ENCODE results near the gene ORMDL2.
"Not testable (repeated sequence)": the region's sequence is repeated elsewhere in the genome, so short reads cannot be mapped to it uniquely, and the experiment has no call there.

ORMDL2 gene

GRCh38 chr12:55827806-55828205 is 10.0 kb downstream of the ORMDL2 start:
- H3K4me3 ChIP-seq (ENCODE audit: low read depth, low read length), result peak overlapping the region; percentile 85
- peaks cover 27% of the 10 kb centered on the region for H3K4me1 ChIP-seq (ENCODE audit: control insufficient read depth, insufficient read depth, low read length)
- H3K9ac ChIP-seq (ENCODE audit: low read length), result peak overlapping the region; percentile 16
- no peaks in the 10 kb centered on the region for H3K27me3 ChIP-seq (ENCODE audit: control insufficient read depth, insufficient read depth, low read length)
- no peak overlapping the region for H3K27ac ChIP-seq (ENCODE audit: low read depth, low read length)
- H3K9me3 ChIP-seq (ENCODE audit: control insufficient read depth, insufficient read depth, low read depth, low read length), result no peaks in the 10 kb centered on the region
- peaks cover 17% of the 10 kb centered on the region for H3K36me3 ChIP-seq (ENCODE audit: control insufficient read depth, insufficient read depth, low read length)

- H3K9ac ChIP-seq (ENCODE audit: low read length), result no peak overlapping the region
- H3K9me3 ChIP-seq (ENCODE audit: control insufficient read depth, insufficient read depth, low read depth, low read length), result no peaks in the 10 kb centered on the region
- H3K27ac ChIP-seq (ENCODE audit: low read depth, low read length), result no peak overlapping the region
- peak overlapping the region; percentile 85 for H3K4me3 ChIP-seq (ENCODE audit: low read depth, low read length)
- no peaks in the 10 kb centered on the region for H3K27me3 ChIP-seq (ENCODE audit: control insufficient read depth, insufficient read depth, low read length)
- H3K4me1 ChIP-seq (ENCODE audit: control insufficient read depth, insufficient read depth, low read length), result peaks cover 27% of the 10 kb centered on the region
- peaks cover 11% of the 10 kb centered on the region for H3K36me3 ChIP-seq (ENCODE audit: control insufficient read depth, insufficient read depth, low read length)
Measured at GRCh38 chr12:55828357-55828756, 10.5 kb downstream of the ORMDL2 start.

- H3K4me1 ChIP-seq (ENCODE audit: control insufficient read depth, insufficient read depth, low read length), result peaks cover 27% of the 10 kb centered on the region
- H3K9me3 ChIP-seq (ENCODE audit: control insufficient read depth, insufficient read depth, low read depth, low read length), result no peaks in the 10 kb centered on the region
- H3K36me3 ChIP-seq (ENCODE audit: control insufficient read depth, insufficient read depth, low read length), result peaks cover 10% of the 10 kb centered on the region
- H3K27me3 ChIP-seq (ENCODE audit: control insufficient read depth, insufficient read depth, low read length), result no peaks in the 10 kb centered on the region
- H3K4me3 ChIP-seq (ENCODE audit: low read depth, low read length), result peak overlapping the region; percentile 85
- peak overlapping the region; percentile 90 for H3K27ac ChIP-seq (ENCODE audit: low read depth, low read length)
- H3K9ac ChIP-seq (ENCODE audit: low read length), result peak overlapping the region; percentile 88
Measured at GRCh38 chr12:55829967-55830600, 12.2 kb downstream of the ORMDL2 start.

- Histone ChIP-seq H3K4me3 (ENCODE audit: low read depth, low read length) (peak overlapping the region; percentile 85), H3K9me3 (ENCODE audit: control insufficient read depth, insufficient read depth, low read depth, low read length) (no peaks in the 10 kb centered on the region), H3K9ac (ENCODE audit: low read length) (peak overlapping the region; percentile 88), H3K27me3 (ENCODE audit: control insufficient read depth, insufficient read depth, low read length) (no peaks in the 10 kb centered on the region), H3K27ac (ENCODE audit: low read depth, low read length) (peak overlapping the region; percentile 90), H3K4me1 (ENCODE audit: control insufficient read depth, insufficient read depth, low read length) (peaks cover 27% of the 10 kb centered on the region), H3K36me3 (ENCODE audit: control insufficient read depth, insufficient read depth, low read length) (peaks cover 8% of the 10 kb centered on the region)
Measured at GRCh38 chr12:55830601-55831446, 13.0 kb downstream of the ORMDL2 start.

- Histone ChIP-seq H3K9ac (ENCODE audit: low read length) (peak overlapping the region; percentile 88), H3K27me3 (ENCODE audit: control insufficient read depth, insufficient read depth, low read length) (no peaks in the 10 kb centered on the region), H3K4me1 (ENCODE audit: control insufficient read depth, insufficient read depth, low read length) (peaks cover 27% of the 10 kb centered on the region), H3K27ac (ENCODE audit: low read depth, low read length) (no peak overlapping the region), H3K4me3 (ENCODE audit: low read depth, low read length) (peak overlapping the region; percentile 85), H3K36me3 (ENCODE audit: control insufficient read depth, insufficient read depth, low read length) (peaks cover 8% of the 10 kb centered on the region), H3K9me3 (ENCODE audit: control insufficient read depth, insufficient read depth, low read depth, low read length) (no peaks in the 10 kb centered on the region)
Measured at GRCh38 chr12:55831447-55831815, 13.6 kb downstream of the ORMDL2 start.

- Histone ChIP-seq H3K9me3 (ENCODE audit: control insufficient read depth, insufficient read depth, low read depth, low read length) (no peaks in the 10 kb centered on the region), H3K36me3 (ENCODE audit: control insufficient read depth, insufficient read depth, low read length) (peaks cover 3% of the 10 kb centered on the region; the same call in 1 of the 2 replicates), H3K4me3 (ENCODE audit: low read depth, low read length) (no peak overlapping the region), H3K4me1 (ENCODE audit: control insufficient read depth, insufficient read depth, low read length) (peaks cover 17% of the 10 kb centered on the region), H3K27ac (ENCODE audit: low read depth, low read length) (no peak overlapping the region), H3K27me3 (ENCODE audit: control insufficient read depth, insufficient read depth, low read length) (no peaks in the 10 kb centered on the region), H3K9ac (ENCODE audit: low read length) (no peak overlapping the region)
Measured at GRCh38 chr12:55833056-55833455, 15.2 kb downstream of the ORMDL2 start.

- not testable (repeated sequence) for H3K36me3 ChIP-seq (ENCODE audit: control insufficient read depth, insufficient read depth, low read length); H3K9ac ChIP-seq (ENCODE audit: low read length); H3K27ac ChIP-seq (ENCODE audit: low read depth, low read length); H3K4me3 ChIP-seq (ENCODE audit: low read depth, low read length); H3K27me3 ChIP-seq (ENCODE audit: control insufficient read depth, insufficient read depth, low read length); H3K9me3 ChIP-seq (ENCODE audit: control insufficient read depth, insufficient read depth, low read depth, low read length)
- H3K4me1 ChIP-seq (ENCODE audit: control insufficient read depth, insufficient read depth, low read length), result peaks cover 10% of the 10 kb centered on the region
Measured at GRCh38 chr12:55834400-55834799, 16.6 kb downstream of the ORMDL2 start.

- Histone ChIP-seq H3K27me3 (ENCODE audit: control insufficient read depth, insufficient read depth, low read length) (no peaks in the 10 kb centered on the region), H3K9ac (ENCODE audit: low read length) (no peak overlapping the region), H3K9me3 (ENCODE audit: control insufficient read depth, insufficient read depth, low read depth, low read length) (no peaks in the 10 kb centered on the region), H3K4me3 (ENCODE audit: low read depth, low read length) (no peak overlapping the region), H3K4me1 (ENCODE audit: control insufficient read depth, insufficient read depth, low read length) (peaks cover 13% of the 10 kb centered on the region), H3K36me3 (ENCODE audit: control insufficient read depth, insufficient read depth, low read length) (no peaks in the 10 kb centered on the region), H3K27ac (ENCODE audit: low read depth, low read length) (no peak overlapping the region)
Measured at GRCh38 chr12:55838361-55838760, 20.5 kb downstream of the ORMDL2 start.

GRCh38 chr12:55839345-55840140 is 21.7 kb downstream of the ORMDL2 start:
- Histone ChIP-seq H3K36me3 (ENCODE audit: control insufficient read depth, insufficient read depth, low read length) (no peaks in the 10 kb centered on the region), H3K27ac (ENCODE audit: low read depth, low read length) (no peak overlapping the region), H3K4me1 (ENCODE audit: control insufficient read depth, insufficient read depth, low read length) (peaks cover 13% of the 10 kb centered on the region), H3K27me3 (ENCODE audit: control insufficient read depth, insufficient read depth, low read length) (no peaks in the 10 kb centered on the region), H3K9me3 (ENCODE audit: control insufficient read depth, insufficient read depth, low read depth, low read length) (no peaks in the 10 kb centered on the region), H3K9ac (ENCODE audit: low read length) (no peak overlapping the region), H3K4me3 (ENCODE audit: low read depth, low read length) (no peak overlapping the region)

- H3K4me1 ChIP-seq (ENCODE audit: control insufficient read depth, insufficient read depth, low read length), result peaks cover 13% of the 10 kb centered on the region
- no peak overlapping the region for H3K27ac ChIP-seq (ENCODE audit: low read depth, low read length)
- no peak overlapping the region for H3K9ac ChIP-seq (ENCODE audit: low read length)
- H3K27me3 ChIP-seq (ENCODE audit: control insufficient read depth, insufficient read depth, low read length), result no peaks in the 10 kb centered on the region
- H3K36me3 ChIP-seq (ENCODE audit: control insufficient read depth, insufficient read depth, low read length), result no peaks in the 10 kb centered on the region
- no peaks in the 10 kb centered on the region for H3K9me3 ChIP-seq (ENCODE audit: control insufficient read depth, insufficient read depth, low read depth, low read length)
- H3K4me3 ChIP-seq (ENCODE audit: low read depth, low read length), result no peak overlapping the region
Measured at GRCh38 chr12:55840581-55841351, 22.9 kb downstream of the ORMDL2 start.
